ENCODE data around the gene DPYSL4.

The DPYSL4 gene

DNA sequence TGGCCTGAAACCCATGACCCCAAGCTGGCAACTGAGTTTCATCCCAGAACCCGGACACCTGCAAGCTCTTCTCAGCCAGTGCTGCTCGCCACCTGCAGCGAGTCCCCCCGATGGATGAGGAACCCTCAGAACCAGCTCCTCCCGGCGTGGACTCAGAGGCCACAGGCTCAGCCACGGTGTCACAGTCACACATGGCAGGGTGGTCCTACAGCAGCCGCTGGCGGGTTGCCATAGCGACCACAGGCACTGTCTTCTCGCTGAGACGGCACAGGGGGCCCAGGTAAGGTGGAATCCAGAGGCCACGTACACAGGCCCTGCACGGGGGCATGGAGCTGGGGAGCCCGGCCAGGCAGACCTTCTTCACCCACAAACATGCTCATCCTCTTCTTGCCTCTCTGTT is 53.4 kb downstream of the DPYSL4 start:
- no peak for TF ChIP-seq TAF1 (IDR thresholded peaks at IDR 0.05; ENCODE audit: borderline replicate concordance, insufficient read depth, low read length)
- TF ChIP-seq FOXP2 (optimal IDR thresholded peaks at IDR 0.05; ENCODE audit: borderline replicate concordance, extremely low read depth, extremely low read length, insufficient read depth) = no peak

GRCh38 chr10:132240581-132240980 is 53.8 kb downstream of the DPYSL4 start:
- TF ChIP-seq TAF1 (IDR thresholded peaks at IDR 0.05; ENCODE audit: borderline replicate concordance, insufficient read depth, low read length) = no peak
- no peak for TF ChIP-seq POLR2AphosphoS5 (IDR thresholded peaks at IDR 0.05; ENCODE audit: low read depth, low read length)
- TF ChIP-seq SIN3A (IDR thresholded peaks at IDR 0.05; ENCODE audit: borderline replicate concordance, insufficient read depth, low read length) = no peak

DNA sequence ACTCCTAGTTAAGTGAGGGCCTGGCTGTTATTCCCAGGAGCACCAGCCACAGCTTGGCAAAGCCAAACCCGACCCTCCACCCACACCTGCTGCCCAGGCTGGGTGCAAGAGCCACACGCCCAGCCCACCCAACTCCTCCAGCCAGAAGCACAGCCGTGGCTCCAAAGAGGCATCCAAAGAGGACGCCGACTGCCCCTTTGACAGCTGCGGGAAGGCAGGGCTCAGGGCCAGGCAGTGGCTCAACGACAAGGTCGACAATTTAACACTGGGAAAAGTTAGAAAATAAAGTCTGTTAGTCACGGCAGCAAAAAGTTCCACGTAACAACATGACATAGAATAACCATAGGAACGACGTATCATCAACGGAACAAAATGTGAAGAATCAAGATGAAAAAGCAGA is 54.3 kb downstream of the DPYSL4 start:
- TF ChIP-seq FOXP2 (optimal IDR thresholded peaks at IDR 0.05; ENCODE audit: borderline replicate concordance, extremely low read depth, extremely low read length, insufficient read depth) (no peak), SIN3A (IDR thresholded peaks at IDR 0.05; ENCODE audit: borderline replicate concordance, insufficient read depth, low read length) (no peak), REST (IDR thresholded peaks at IDR 0.05; ENCODE audit: insufficient read depth in 1 of 2, low read depth in 2 of 2, low read length in 2 of 2) (no peak), POLR2AphosphoS5 (IDR thresholded peaks at IDR 0.05; ENCODE audit: low read depth, low read length) (no peak), TAF1 (IDR thresholded peaks at IDR 0.05; ENCODE audit: borderline replicate concordance, insufficient read depth, low read length) (no peak)

- TF ChIP-seq SIN3A (IDR thresholded peaks at IDR 0.05; ENCODE audit: borderline replicate concordance, insufficient read depth, low read length) = no peak
These were observed 54.7 kb downstream of the DPYSL4 start for GRCh38 chr10:132241496-132241895.

DNA sequence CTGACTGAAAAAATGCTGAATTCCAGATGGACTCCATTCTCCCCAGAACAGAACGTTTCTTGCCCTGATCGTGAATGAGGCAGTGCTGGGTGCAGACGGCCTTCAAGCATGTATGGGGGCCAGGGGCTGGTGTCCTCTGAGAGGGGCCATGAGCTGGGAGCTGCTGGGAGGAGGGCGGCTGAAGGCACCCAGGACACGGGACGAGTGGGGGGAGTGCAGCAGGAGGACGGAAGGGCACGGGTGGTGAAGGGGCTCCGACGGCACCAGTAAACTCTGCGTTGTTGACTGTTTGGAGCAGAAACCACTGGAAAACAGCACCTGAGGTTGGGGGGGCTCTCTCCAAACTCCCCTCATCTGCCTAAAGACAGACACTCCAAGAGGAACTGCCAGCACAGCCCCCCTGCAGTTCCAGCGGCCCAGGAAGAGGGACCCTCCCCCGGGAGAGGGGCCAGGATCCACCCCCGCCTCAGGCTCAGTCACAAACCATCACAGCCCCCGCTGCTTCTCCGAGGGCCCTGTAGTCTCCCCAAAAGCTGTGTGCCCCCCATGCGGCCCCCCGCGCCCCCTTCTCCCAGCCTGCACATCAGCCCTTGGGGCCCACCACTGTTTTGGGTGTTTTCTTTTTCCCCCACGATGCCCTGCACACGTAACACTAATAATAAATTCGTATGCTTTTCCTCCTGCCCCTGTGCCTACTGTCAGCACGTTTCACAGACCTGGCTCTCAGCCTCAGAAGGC is 55.5 kb downstream of the DPYSL4 start:
- TF ChIP-seq SIN3A (IDR thresholded peaks at IDR 0.05; ENCODE audit: borderline replicate concordance, insufficient read depth, low read length) = no peak
- TF ChIP-seq FOXP2 (optimal IDR thresholded peaks at IDR 0.05; ENCODE audit: borderline replicate concordance, extremely low read depth, extremely low read length, insufficient read depth) = no peak
- no peak for TF ChIP-seq TAF1 (IDR thresholded peaks at IDR 0.05; ENCODE audit: borderline replicate concordance, insufficient read depth, low read length)
- no peak for TF ChIP-seq REST (IDR thresholded peaks at IDR 0.05; ENCODE audit: insufficient read depth in 1 of 2, low read depth in 2 of 2, low read length in 2 of 2)
- TF ChIP-seq POLR2AphosphoS5 (IDR thresholded peaks at IDR 0.05; ENCODE audit: low read depth, low read length) = no peak

DNA sequence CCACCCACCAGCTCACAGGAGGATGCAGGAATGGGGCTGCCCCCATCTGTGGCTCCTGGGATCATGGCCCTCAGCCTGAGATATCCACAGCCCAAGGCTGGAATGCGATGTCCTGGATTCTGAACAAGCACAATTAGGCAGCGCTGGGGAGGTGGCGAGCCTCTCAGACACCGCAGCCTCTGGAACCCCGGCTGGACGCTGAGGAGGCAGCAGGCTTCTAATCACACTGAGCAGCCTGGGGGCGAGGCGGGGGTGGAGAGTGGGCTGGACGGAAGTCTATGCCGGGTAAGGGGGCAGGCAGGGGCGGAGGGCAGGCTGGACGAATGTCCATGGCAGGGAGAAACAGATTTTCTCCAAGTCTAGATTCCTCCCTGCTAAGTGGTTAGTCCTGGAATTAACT is 56.4 kb downstream of the DPYSL4 start:
- no peak for TF ChIP-seq FOXP2 (optimal IDR thresholded peaks at IDR 0.05; ENCODE audit: borderline replicate concordance, extremely low read depth, extremely low read length, insufficient read depth)
- no peak for TF ChIP-seq REST (IDR thresholded peaks at IDR 0.05; ENCODE audit: insufficient read depth in 1 of 2, low read depth in 2 of 2, low read length in 2 of 2)
- no peak for TF ChIP-seq POLR2AphosphoS5 (IDR thresholded peaks at IDR 0.05; ENCODE audit: low read depth, low read length)
- TF ChIP-seq SIN3A (IDR thresholded peaks at IDR 0.05; ENCODE audit: borderline replicate concordance, insufficient read depth, low read length) = no peak
- TF ChIP-seq TAF1 (IDR thresholded peaks at IDR 0.05; ENCODE audit: borderline replicate concordance, insufficient read depth, low read length) = no peak

Data from PFSK-1 (cell line).